Stimulated activated CD4-positive, alpha-beta T cell treated with anti-CD3 and anti-CD28 coated beads, Interleukin-4, amount 100 ng/mL, for 1 hour (primary cell): ENCODE results near the gene CERK.
"Not testable (repeated sequence)": the region's sequence is repeated elsewhere in the genome, so short reads cannot be mapped to it uniquely, and the experiment has no call there.

Experiments used
- DNase-seq: peaks from one replicate; pipeline ENCODE4 v3.0.0-alpha.2; 2020

CERK gene

GRCh38 chr22:46640293-46641055 is 97.6 kb downstream of the CERK start:
- no peak for DNase-seq

GRCh38 chr22:46639843-46640242 is 98.2 kb downstream of the CERK start:
- DNase-seq = no peak

GRCh38 chr22:46638601-46639431 is 99.2 kb downstream of the CERK start:
- DNase-seq = no peak

DNA sequence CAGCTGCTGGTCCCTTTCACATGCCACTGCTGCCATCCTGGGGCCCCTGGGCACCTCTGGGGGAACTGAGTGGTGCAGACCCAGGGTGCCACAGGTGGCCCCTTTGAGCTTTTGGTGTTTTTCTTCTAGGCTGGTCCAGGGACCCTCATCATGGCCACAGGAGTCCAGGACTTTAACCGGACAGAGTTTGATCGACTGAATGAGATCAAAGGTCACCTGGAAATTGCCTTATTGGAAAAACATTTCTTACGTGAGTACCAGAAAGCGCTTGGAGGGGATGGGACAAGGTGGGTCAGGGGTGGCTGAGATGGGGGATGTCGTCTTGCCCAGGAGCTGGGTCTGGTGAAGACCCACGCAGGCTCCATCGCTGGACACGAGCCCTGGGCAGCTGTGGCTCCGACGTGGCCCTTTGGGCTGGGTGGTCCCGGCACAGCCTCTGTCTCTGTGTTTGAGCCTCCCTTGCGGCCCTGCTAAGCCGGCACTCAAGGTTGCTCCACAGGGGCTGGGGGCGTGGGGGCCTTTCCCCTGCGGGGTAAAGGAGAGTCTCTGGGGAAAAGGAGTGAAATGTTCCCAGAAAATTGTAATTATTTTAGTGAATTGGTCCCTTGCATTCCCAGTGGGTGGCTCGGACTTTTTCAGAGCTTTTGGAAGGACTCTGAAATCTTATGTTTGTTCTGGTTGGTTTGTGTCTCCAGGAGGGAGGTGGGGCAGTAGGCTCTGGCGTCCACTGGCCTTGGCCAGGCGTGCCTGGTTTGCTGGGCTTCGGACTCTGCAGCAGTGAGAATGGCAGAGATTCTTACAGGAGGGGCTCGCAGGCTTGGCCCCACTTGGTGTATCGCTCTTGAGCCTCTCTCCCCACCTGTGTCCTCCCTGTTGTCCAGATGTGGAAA is 100.1 kb downstream of the CERK start:
- no peak for DNase-seq

DNA sequence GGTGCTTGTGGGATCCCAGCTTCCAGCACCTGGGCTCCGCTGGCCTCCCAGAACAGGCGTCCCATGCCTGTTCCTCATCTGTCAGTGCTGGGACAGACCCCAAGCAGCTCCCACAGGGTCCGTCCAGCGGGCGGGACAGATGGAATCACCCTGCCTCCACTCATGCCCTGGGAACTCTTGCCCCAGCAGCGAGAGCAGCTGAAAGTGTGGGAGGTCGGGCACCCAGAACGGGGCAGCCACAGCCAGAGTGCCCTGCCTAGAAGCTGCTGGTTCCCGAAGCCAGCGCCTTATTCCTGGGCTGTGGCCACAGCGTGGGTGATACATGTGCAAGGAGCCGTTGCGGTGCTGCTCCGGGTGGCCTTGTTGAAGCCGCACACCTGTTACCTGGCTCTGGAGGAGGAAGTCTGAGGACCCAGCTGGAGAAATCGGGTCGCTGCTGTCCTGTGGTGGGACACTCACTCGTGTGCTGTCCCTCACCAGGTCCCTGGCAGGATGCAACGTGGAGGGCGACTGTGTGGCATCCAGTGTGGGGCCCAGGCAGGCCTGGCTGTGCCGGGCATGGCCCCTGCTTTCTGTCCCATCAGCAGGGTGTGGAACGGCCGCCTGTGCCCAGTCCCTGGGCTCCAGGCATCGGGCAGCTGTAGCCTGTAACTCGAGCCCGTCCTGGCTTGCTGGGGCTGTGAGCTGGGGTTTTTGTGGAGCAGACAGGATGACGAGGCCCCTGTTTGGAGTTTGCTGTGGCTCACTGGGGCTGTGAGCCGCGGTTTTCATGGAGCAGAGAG is 101.6 kb downstream of the CERK start:
- no peak for DNase-seq

DNA sequence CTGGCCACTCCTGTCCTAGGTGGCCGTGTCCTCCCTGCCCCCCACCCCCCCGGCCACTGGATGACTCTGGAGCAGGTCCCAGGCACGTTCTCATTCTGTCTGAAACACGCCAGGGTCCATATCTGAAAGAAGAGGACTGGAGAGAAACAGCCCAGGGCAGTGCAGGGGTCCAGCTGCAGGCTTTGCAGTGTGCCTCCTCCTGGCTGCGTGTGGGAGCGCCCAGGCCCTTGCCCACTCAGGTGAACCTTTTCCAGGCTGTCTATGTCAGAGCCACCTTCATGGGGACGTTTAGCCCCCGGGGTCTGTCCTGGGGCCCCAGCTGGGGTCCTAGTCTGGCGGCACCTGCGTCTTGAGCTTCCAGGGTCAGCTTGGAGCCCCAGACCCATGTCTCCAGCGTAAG is 102.3 kb downstream of the CERK start:
- no peak for DNase-seq

DNA sequence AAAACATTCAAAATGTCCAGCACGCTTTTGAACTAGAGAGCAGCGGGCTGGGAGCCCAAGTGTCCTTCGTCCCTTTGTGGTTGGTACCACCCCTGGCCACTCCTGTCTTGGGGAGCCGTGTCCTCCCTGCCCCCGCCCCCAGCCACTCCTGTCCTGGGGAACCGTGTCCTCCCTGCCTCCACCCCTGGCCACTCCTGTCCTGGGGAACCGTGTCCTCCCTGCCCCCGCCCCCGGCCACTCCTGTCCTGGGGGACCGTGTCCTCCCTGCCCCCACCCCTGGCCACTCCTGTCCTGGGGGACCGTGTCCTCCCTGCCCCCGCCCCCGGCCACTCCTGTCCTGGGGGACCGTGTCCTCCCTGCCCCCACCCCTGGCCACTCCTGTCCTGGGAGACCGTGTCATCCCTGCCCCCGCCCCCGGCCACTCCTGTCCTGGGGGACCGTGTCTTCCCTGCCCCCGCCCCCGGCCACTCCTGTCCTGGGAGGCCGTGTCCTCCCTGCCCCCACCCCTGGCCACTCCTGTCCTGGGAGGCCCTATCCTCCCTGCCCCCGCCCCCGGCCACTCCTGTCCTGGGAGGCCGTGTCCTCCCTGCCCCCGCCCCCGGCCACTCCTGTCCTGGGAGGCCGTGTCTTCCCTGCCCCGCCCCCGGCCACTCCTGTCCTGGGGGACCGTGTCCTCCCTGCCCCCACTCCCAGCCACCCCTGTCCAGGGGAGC is 102.9 kb downstream of the CERK start:
- DNase-seq = not testable (repeated sequence)
